Endothelial cell of umbilical vein (primary cell): Measurements from ENCODE around the gene RAC3. TPM values are rescaled to one million over a fixed set of nuclear protein-coding genes. Genes with fewer than 3 reads are reported as not detected.

Source experiments
- BruUV-seq: library from RNA; stranded (reverse); fragments of 400-500 nt; replicated peaks from 2 replicates; lab custom pipeline; 2021; lab: Mats Ljungman, UMichigan
- CTCF ChIA-PET: fragments of 300-600, 350-600 bp; sonication (Branson Sonifier 250); formaldehyde crosslinking; loops from one replicate; lab custom pipeline; 2021; ENCODE audit warnings: antibody characterized with exemption, inconsistent platforms; lab: Charles Lee
- POLR2A ChIA-PET: fragments of 300-600, 350-600 bp; sonication (Branson Sonifier 250); formaldehyde crosslinking; loops from one replicate; lab custom pipeline; 2021; ENCODE audit warnings: antibody characterized with exemption, inconsistent platforms; lab: Charles Lee
- DNase-seq: peaks from one replicate; pipeline ENCODE4 v3.0.0-alpha.2; 2011; ENCODE audit warnings: low read depth, low spot score
- FAIRE-seq: peaks from 2 replicates; lab custom pipeline; 2011; peaks lifted over from hg19 to GRCh38; lab: Jason Lieb, UNC
- H2AFZ ChIP-seq: 2 replicates; pipeline ENCODE4 v1.6.0; 2012; ENCODE audit warnings: low read depth, low read length, control low read depth, inconsistent platforms
- H3K27ac ChIP-seq: 2 replicates; pipeline ENCODE4 v1.5.1; 2011; ENCODE audit warnings: low read depth, mild to moderate bottlenecking, control low read depth, low read length, moderate library complexity; ENCODE audit not compliant: insufficient read depth
- H3K27me3 ChIP-seq, 2 experiments: 2 replicates each; pipeline versions ENCODE4 v1.6.0 to v1.6.1; 2011; ENCODE audit warnings: low read length in 2 of 2, mixed read lengths in 1 of 2; ENCODE audit not compliant: control insufficient read depth in 2 of 2, insufficient read depth in 2 of 2
- H3K36me3 ChIP-seq, 2 experiments: 2 replicates in 1 of 2; 3 replicates in 1 of 2; pipeline ENCODE4 v1.5.1; 2011; ENCODE audit warnings: low read length in 2 of 2, mild to moderate bottlenecking in 1 of 2, moderate library complexity in 1 of 2; ENCODE audit not compliant: control insufficient read depth in 2 of 2, insufficient read depth in 2 of 2; ENCODE audit errors: extremely low read depth in 1 of 2
- H3K4me1 ChIP-seq: 3 replicates; pipeline ENCODE4 v1.5.1; 2011; ENCODE audit warnings: mild to moderate bottlenecking, low read length; ENCODE audit not compliant: control insufficient read depth, insufficient read depth; ENCODE audit errors: extremely low read depth
- H3K4me2 ChIP-seq: 2 replicates; pipeline ENCODE4 v1.6.1; 2011; ENCODE audit warnings: low read length, control low read depth, mixed read lengths; ENCODE audit not compliant: insufficient read depth
- H3K4me3 ChIP-seq, 3 experiments: fragments of 200-600 bp in 1 of 3; sonication (generic), shearing (Covaris generic) in 1 of 3; replicated peaks in 1 of 3; 2 replicates each; pipeline ENCODE4 v1.5.1; 2011 to 2016; ENCODE audit warnings: control low read depth in 3 of 3, low read length in 3 of 3, mild to moderate bottlenecking in 2 of 3, inconsistent platforms in 1 of 3, low read depth in 1 of 3, moderate library complexity in 1 of 3; ENCODE audit not compliant: insufficient read depth in 1 of 3
- H3K79me2 ChIP-seq: 2 replicates; pipeline ENCODE4 v1.6.0; 2012; ENCODE audit warnings: low read length, inconsistent platforms; ENCODE audit not compliant: control insufficient read depth, insufficient read depth
- H3K9ac ChIP-seq: replicated peaks from 2 replicates; pipeline ENCODE3; 2011; ENCODE audit warnings: low read length, control low read depth; ENCODE audit not compliant: insufficient read depth; ENCODE audit errors: extremely low read depth
- H3K9me1 ChIP-seq: replicated peaks from 3 replicates; pipeline ENCODE4 v1.6.0; 2011; ENCODE audit warnings: mild to moderate bottlenecking, low read length; ENCODE audit not compliant: control insufficient read depth, insufficient read depth; ENCODE audit errors: extremely low read depth
- H3K9me3 ChIP-seq: replicated peaks from 2 replicates; pipeline ENCODE4 v1.5.1; 2012; ENCODE audit warnings: low read length, inconsistent platforms; ENCODE audit not compliant: control insufficient read depth, insufficient read depth
- H4K20me1 ChIP-seq: replicated peaks from 2 replicates; pipeline ENCODE3; 2011; ENCODE audit warnings: mild to moderate bottlenecking, low read length; ENCODE audit not compliant: control insufficient read depth, insufficient read depth; ENCODE audit errors: extremely low read depth
- CTCF ChIP-seq, 2 donors: IDR thresholded peaks; 1 replicate in 1 of 2; 2 replicates in 1 of 2; pipeline ENCODE4 v1.5.1; 2011; ENCODE audit warnings: low read length in 2 of 2, mild to moderate bottlenecking in 2 of 2, moderate library complexity in 2 of 2, control low read depth in 1 of 2, inconsistent platforms in 1 of 2, low read depth in 1 of 2; ENCODE audit not compliant: insufficient read depth in 1 of 2; ENCODE audit errors: extremely low read depth in 1 of 2
- EZH2 ChIP-seq: IDR thresholded peaks from 2 replicates; pipeline ENCODE4 v1.6.1; 2012; ENCODE audit warnings: borderline replicate concordance, low read depth, mild to moderate bottlenecking, moderate library complexity, low read length, inconsistent platforms; ENCODE audit not compliant: severe bottlenecking
- MYC ChIP-seq: IDR thresholded peaks from one replicate; pipeline ENCODE4 v1.6.1; 2011; ENCODE audit warnings: mild to moderate bottlenecking, low read depth, low read length
- POLR2A ChIP-seq: IDR thresholded peaks from 2 replicates; pipeline ENCODE4 v1.6.1; 2012; ENCODE audit warnings: low read depth, mild to moderate bottlenecking, control low read depth, low read length
- POLR2AphosphoS5 ChIP-seq: IDR thresholded peaks from 2 replicates; pipeline ENCODE4 v1.6.1; 2012; ENCODE audit warnings: low read depth, mild to moderate bottlenecking, control low read depth, low read length, moderate library complexity; ENCODE audit not compliant: insufficient read depth
- dilution Hi-C: fragments of 300-500 bp; cut with MboI; formaldehyde crosslinking; loops from one replicate; pipeline ENCODE4 v1.15.0; 2019; ENCODE audit warnings: low sequenced_read_pairs; ENCODE audit not compliant: extremely low pct_ligation_motif_present
- intact Hi-C: fragments of 100-400 bp; cut with micrococcal nuclease; formaldehyde crosslinking; loops from one replicate; pipeline ENCODE4 v1.10.0; 2022
- polyA plus RNA-seq, 4 experiments: library from polyadenylated mRNA; depleted of rRNA in 3 of 4; stranded (reverse) in 3 of 4; unstranded in 1 of 4; fragments of >200 nt; gene quantifications; 2 replicates each; pipeline versions ENCODE4 v1.2.1 to v1.2.3, GENCODE V29; 2011 to 2012; ENCODE audit warnings: missing spikeins in 1 of 4
- total RNA-seq: library from RNA; stranded (reverse); gene quantifications from 2 replicates; pipeline ENCODE4 v1.2.3, GENCODE V29; 2021
- TF ChIP-seq, protein P1 (sequence below): IDR thresholded peaks from 2 replicates; pipeline ENCODE4 v1.6.1; 2011; ENCODE audit not compliant: insufficient read depth, insufficient read length

RAC3 gene
- total and polyA plus RNA-seq, 2 donors (not counting 3 experiments of a cell fraction or from before 2014, with no cell fraction given) = 34.1 to 56.0 TPM

- Histone ChIP-seq H3K36me3 (no peaks in the 10 kb centered on the region), H3K79me2 (peaks cover 4% of the 10 kb centered on the region), H3K27me3 (no peaks in the 10 kb centered on the region), H3K4me1 (peaks cover 9% of the 10 kb centered on the region), H3K9me1 (no peaks in the 10 kb centered on the region), H4K20me1 (no peaks in the 10 kb centered on the region), H3K9me3 (no peaks in the 10 kb centered on the region), H3K4me2 (peak within 1 kb of the TSS; percentile 67), H3K9ac (peak within 1 kb of the TSS; percentile 78), H2AFZ (peak within 1 kb of the TSS; percentile 87), H3K4me3 (peak within 1 kb of the TSS; percentile 58 to 71 (median 69)), H3K27ac (peak within 1 kb of the TSS; percentile 36)
- TF ChIP-seq CTCF (IDR thresholded peaks at IDR 0.05; ENCODE audit: extremely low read depth in 1 of 2, insufficient read depth in 1 of 2, low read depth in 1 of 2, low read length in 2 of 2) = peak; percentile 87 to 92
- no peak for TF ChIP-seq EZH2
- TF ChIP-seq, protein P1, sequence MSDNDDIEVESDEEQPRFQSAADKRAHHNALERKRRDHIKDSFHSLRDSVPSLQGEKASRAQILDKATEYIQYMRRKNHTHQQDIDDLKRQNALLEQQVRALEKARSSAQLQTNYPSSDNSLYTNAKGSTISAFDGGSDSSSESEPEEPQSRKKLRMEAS = peak; percentile 24
- peak; percentile 71 for TF ChIP-seq POLR2AphosphoS5
- no peak for TF ChIP-seq MYC
- TF ChIP-seq POLR2A = peak; percentile 80
- CTCF ChIA-PET = interaction anchor here (0.6 to 1.5 kb wide), 21 partner anchors 8 to 312 kb away, joined by 3 to 19 read pairs (median 5); partner anchors contain the start of genes CENPX, FASN, GPS1 and LRRC45
- FAIRE-seq (peak; percentile 99), DNase-seq (peak; percentile 97)
- intact Hi-C loops = loop anchor here (1.0 to 10.0 kb wide), 4 partner anchors 14 to 378 kb away; partner anchors contain the start of genes HEXD, LRRC45 and OGFOD3
- dilution Hi-C loops = no loop called here
- POLR2A ChIA-PET = interaction anchor here (1.1 kb wide), 1 partner anchor 117 kb away, joined by 3 read pairs; no protein-coding TSS in a partner anchor
- no TSS peak for BruUV-seq
Observed at GRCh38 chr17:82037092-82037888, 5.8 kb downstream of the RAC3 start, which contains the start of gene DCXR. DCXR (minus strand) TSS chr17:82037697; CDS start chr17:82037682, 15 bp downstream.
